ENCODE results near the gene SUSD2. TPM values are rescaled to one million over a fixed set of nuclear protein-coding genes. Genes with fewer than 3 reads are reported as not detected.

SUSD2 gene
- total RNA-seq, 2 donors from 2014 or later, result 4.2 to 7.6 TPM

GRCh38 chr22:24137595-24137994 lies 43.7 kb upstream of the SUSD2 start:
- ATAC-seq, result no peak
- DNase-seq, result no peak
- H3K27ac ChIP-seq, result no peak overlapping the region
- TF ChIP-seq CTCF (IDR thresholded peaks at IDR 0.05) (no peak), POLR2A (IDR thresholded peaks at IDR 0.05) (no peak)
- intact Hi-C loops (cut with DNase I), result no loop called here
- H3K9me3 ChIP-seq, result no peaks in the 10 kb centered on the region
- H3K4me3 ChIP-seq, result no peak overlapping the region
- peaks cover 0 to 2% of the 10 kb centered on the region in 2 donors for H3K36me3 ChIP-seq (replicated peaks in 1 of 2; ENCODE audit: insufficient read depth in 1 of 2, low read depth in 2 of 2)
- H3K27me3 ChIP-seq, result no peaks in the 10 kb centered on the region
- 53 to 78% methylated on average over 2 of the region's 2 CpGs for WGBS, 2 donors
- peaks cover 5% of the 10 kb centered on the region for H3K4me1 ChIP-seq

DNA sequence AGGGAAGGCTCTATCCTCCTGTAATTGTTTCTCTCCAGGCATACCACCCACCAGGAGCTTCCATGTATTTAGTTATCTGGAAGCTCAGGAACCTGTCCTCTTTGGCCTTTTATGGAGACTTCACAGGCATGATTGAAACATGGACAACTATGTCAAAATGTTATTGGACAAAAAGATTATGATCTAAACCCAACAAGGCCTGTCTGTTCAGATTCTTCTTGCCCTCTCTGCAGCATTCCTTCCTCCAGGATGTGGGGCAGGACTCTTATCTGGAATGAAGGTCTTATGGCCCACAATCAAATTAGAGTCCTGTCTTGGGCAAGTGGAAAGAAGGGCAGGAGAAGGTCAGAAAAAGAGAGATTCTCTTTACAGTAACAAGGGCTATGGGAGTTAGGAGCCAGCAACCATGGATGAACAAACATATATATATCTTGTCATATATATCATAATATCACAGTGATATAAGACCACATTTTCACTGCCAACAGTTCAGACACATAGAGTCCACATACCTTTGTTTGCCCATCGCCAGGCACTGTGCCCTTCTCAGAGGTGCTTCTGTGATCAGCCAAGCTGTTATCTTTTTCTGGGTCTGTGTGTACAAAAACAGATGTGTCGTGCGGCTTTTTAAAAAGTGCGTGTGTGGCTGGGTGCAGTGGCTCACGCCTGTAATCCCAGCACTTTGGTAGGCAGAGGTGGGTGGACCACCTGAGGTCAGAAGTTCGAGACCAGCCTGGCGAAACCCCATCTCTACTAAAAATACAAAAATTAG lies 42.5 kb upstream of the SUSD2 start:
- Histone ChIP-seq H3K4me1 (peaks cover 11% of the 10 kb centered on the region), H3K9me3 (no peaks in the 10 kb centered on the region), H3K27ac (no peak overlapping the region), H3K4me3 (no peak overlapping the region), H3K36me3 (replicated peaks in 1 of 2; ENCODE audit: insufficient read depth in 1 of 2, low read depth in 2 of 2) (peaks cover 0 to 2% of the 10 kb centered on the region in 2 donors), H3K27me3 (no peaks in the 10 kb centered on the region)
- TF ChIP-seq POLR2A (IDR thresholded peaks at IDR 0.05), result no peak
- TF ChIP-seq CTCF (IDR thresholded peaks at IDR 0.05), result no peak
- intact Hi-C loops (cut with DNase I), result no loop called here
- WGBS, 2 donors, result 48 to 68% methylated on average over 7 of the region's 7 CpGs
- ATAC-seq, result no peak
- DNase-seq, result no peak

DNA sequence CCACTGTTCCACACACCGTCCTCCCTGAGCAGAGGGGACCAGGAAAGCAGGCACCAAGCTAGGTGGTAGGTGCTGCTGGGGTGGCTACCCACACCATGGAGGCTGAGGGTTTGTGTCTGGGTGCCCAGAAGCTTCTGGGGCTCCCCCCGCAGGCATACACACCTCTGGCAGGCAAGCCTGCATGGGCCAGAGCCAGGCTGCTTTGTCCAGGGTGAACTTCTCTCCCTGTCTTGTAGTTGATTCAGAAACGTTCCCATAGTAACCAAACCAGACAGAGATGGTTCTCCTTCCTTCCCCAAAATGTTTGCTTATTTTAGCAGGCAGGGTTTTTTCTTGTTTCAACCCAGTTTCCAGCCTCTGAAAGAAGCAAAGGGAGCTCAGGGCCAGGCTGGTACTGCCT lies 40.9 kb upstream of the SUSD2 start:
- intact Hi-C loops (cut with DNase I), result no loop called here
- 75 to 76% methylated on average over 1 to 3 of the region's 3 CpGs for WGBS, 2 donors
- TF ChIP-seq CTCF (IDR thresholded peaks at IDR 0.05) (no peak), POLR2A (IDR thresholded peaks at IDR 0.05) (no peak)
- Histone ChIP-seq H3K27me3 (no peaks in the 10 kb centered on the region), H3K9me3 (no peaks in the 10 kb centered on the region), H3K4me3 (no peak overlapping the region), H3K4me1 (peaks cover 26% of the 10 kb centered on the region), H3K27ac (no peak overlapping the region), H3K36me3 (replicated peaks in 1 of 2; ENCODE audit: insufficient read depth in 1 of 2, low read depth in 2 of 2) (no peaks in the 10 kb centered on the region)
- no peak for DNase-seq
- ATAC-seq, result no peak

DNA sequence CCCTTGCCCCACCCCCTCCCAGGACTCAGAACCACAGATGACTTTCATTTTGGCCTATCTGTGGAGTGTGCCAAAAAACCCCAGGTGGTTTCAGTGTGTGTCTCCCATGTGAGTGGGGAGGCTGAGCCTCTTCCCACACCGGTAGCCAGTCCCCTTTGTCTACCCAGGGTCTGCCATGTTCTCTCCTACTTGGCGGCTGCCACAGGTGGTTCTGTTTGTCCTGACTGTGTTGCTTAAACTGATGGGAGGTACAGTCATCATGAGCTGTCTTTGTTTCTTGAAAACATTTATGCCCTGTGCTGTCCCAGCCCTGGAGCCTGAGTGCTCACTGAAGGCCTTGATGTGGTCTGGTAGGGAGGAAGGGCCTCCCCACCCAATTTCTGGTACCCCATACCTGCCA lies 39.7 kb upstream of the SUSD2 start:
- WGBS, 2 donors, result 96 to 100% methylated on average over 2 of the region's 2 CpGs
- Histone ChIP-seq H3K4me1 (peaks cover 38% of the 10 kb centered on the region), H3K4me3 (no peak overlapping the region), H3K27me3 (no peaks in the 10 kb centered on the region), H3K27ac (peak overlapping the region in 1 of 4 donors; percentile 58), H3K36me3 (replicated peaks in 1 of 2; ENCODE audit: insufficient read depth in 1 of 2, low read depth in 2 of 2) (no peaks in the 10 kb centered on the region), H3K9me3 (no peaks in the 10 kb centered on the region)
- TF ChIP-seq POLR2A (IDR thresholded peaks at IDR 0.05) (no peak), CTCF (IDR thresholded peaks at IDR 0.05) (no peak)
- DNase-seq, result no peak
- intact Hi-C loops (cut with DNase I), result no loop called here
- ATAC-seq, result no peak

DNA sequence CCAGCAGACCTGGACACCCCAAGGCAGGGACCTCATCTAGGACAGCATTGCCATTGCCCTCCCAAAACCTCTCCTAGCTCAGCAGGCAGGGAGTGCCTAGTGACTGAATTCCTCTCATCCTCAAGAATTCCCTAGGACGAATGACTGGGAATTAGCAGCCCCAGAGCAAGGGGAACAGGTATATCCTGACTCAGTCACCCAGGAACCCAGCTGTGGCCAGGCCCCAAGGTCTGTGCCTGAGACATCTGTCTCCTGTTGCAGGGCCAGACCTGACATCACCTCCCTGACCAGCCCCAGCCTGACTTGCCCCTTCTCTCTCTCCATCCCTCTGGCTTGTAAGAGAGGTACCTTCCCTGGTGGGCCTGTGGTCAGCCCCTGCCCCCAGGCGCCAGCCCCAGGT lies 39.0 kb upstream of the SUSD2 start:
- intact Hi-C loops (cut with DNase I), result no loop called here
- H3K9me3 ChIP-seq, result no peaks in the 10 kb centered on the region
- peak overlapping the region in 1 of 4 donors; percentile 58 for H3K27ac ChIP-seq
- H3K4me3 ChIP-seq, result no peak overlapping the region
- no peaks in the 10 kb centered on the region for H3K27me3 ChIP-seq
- DNase-seq, result peak in 1 of 4 donors; percentile 41
- H3K4me1 ChIP-seq, result peaks cover 43% of the 10 kb centered on the region
- no peak for TF ChIP-seq CTCF (IDR thresholded peaks at IDR 0.05)
- TF ChIP-seq POLR2A (IDR thresholded peaks at IDR 0.05), result no peak
- no peaks in the 10 kb centered on the region for H3K36me3 ChIP-seq (replicated peaks in 1 of 2; ENCODE audit: insufficient read depth in 1 of 2, low read depth in 2 of 2)
- WGBS, 2 donors, result 91 to 100% methylated on average over 2 of the region's 2 CpGs
- no peak for ATAC-seq
